ELF-1 (cell line): Measurements from ENCODE around the gene KCNK16.
A peak's percentile ranks its signal among the peaks of the same experiment; 100 is the strongest.

ENCODE experiments used
- DNase-seq: peaks from one replicate; pipeline ENCODE4 v3.0.0-alpha.2; 2016; ENCODE audit warnings: low read depth, low spot score

The KCNK16 gene

DNA sequence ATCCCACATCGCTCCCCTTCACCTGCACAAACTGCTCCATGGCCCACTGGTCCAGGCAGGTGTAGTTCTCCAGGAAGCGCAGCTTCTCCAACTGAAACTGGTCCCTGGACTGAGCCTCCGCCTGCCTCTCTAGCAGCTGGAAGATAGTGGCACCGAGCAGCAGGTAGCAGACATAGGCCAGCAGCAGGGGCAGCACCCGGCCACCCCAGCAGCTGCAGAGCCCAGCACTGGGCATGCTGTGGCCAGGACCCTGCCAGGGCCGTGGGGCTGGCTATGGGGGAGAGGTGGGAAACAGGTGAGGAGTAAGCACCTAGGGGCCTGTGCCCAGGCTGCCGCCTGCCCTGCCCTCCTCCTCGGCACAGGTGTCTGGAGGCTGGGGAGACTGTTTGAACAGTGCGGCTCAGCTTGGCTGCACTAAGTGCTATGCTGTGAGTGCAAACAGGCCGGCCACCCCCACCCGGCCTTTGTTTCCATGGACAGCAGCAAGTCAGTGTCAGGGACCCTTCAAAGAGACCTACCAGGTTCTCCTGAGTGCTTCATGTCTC lies at the start of gene KCNK16:
Gene KCNK16 (minus strand): TSS at position 397 of the 545 bp plus-strand sequence. CDS start 162 bp downstream, at position 235.
- DNase-seq: no peak

DNA sequence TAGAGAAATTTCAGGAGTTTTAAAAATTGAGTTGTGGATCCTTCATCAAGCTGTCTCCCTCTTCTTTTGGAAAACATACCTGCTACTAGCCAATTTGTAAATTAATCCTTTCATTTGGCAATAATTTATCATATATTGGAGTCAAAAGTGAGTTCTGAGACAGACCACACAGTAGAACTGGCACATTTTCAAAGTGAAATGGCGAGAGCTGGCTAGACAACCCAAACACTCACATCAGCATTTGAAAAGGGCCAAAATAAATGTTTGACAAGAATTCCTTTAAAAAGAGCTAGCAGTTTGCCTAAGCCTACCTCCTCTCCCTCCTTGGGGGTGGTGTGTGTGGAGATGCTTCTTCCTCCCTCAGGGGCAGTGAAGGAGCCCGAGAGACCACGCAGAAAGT lies 47.9 kb upstream of the KCNK16 start:
- DNase-seq: no peak

DNA sequence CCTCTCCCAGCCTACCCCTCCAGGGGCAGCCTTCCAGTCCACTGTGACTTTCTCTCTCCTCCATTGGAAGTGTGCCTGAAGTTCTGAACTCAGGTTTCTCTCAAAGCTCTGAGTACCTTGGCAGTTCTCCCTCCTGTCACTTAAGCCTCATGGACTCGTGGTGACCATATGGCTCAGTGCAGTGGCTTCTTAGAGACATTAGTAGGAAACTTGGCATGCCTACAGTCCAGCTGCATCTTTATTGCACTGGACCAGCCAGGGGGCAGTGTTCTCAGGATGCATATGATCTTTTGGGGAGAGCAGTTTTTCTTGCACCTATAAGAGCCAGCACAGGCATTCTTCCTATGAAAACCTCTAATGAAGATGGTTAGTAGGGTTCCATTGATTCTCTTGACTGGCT lies 47.5 kb upstream of the KCNK16 start:
- no peak for DNase-seq

DNA sequence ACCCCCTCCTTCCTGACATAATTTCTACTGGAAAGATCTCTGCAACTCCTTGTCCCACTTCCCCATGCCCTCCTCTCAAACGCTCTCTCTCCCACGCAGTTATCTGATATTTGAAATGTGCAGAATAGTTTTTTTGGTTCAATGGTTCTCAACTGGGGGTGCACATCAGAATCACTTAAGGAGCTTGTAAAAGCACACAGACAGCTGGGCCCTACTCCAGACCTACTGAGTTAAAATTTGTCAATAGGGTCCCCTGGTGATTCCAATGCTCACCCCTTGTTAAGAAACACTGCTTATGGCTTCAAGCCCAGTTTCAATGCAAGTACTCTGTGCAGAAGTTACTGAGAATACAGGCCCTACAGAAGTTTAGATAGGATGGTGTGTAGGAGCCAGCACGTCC lies 45.2 kb upstream of the KCNK16 start:
- no peak for DNase-seq

DNA sequence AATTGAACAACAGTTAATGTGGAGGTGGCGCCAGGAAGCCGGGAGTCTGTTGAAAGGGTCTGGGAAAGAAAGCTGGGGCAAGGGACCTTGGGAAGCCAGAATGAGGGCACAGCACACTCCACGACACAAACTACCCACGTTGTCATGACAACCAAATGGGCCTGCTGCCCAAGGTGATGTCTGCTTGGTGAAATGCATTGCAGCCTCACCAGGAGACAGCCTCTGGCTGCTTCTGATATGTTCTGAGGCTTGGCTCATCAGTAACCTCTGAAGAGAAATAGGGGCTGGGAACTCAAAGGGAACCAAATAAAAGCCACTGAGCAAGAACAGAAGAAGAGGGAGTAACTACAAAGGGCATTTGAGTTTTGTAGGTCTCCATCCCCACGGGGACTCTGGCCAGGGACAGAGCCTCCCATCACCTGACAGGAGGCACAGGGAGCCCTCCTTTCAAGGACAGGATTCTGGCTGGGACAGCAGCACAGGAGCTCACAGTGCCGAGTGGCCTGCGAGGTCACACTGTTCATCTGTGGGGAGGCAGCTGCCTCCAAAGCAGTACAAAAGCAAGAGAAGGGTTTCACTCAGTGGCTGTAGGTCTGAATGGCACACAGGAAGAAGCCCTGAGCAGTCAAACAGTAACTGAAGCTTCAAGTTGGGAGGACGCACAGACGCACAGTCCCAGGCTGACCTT lies 44.6 kb upstream of the KCNK16 start:
- DNase-seq: no peak

DNA sequence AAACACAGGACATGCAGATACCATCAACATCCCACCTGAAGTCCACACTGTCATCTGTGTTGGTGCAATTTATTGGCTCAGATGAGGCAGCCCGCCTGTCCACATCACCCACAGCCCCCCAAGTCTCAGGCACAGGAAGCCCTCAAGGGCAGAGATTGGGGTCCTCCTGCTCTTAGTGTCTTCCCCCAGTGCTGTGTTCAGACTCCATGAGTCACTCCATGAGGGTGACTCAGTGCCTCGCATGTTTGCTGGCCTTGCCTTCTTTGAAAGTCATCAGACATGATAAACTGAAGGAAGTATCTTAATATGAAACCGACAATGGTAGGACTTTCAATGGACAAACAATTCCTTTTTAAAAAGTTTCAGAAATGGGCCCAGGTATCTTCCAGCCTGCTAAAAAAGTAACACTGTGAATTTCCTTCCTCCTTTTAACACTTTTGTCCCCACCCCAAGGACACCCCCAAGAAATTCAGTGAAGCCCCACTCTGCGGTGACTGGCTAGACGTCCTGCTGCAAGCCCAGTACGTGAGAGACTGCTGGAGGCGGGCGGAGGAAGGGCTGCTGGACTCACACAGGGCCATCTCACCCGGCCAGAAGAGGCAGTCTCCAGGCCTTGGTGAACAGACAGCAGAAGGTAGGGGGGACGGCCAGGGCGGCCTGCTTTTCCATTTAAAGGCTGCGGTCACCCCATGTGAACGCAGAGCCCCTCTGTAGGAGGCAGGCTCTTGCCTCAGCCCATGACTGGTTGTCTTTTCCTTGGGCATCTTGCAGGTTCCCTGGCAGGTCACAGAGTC lies 43.0 kb upstream of the KCNK16 start:
- no peak for DNase-seq

DNA sequence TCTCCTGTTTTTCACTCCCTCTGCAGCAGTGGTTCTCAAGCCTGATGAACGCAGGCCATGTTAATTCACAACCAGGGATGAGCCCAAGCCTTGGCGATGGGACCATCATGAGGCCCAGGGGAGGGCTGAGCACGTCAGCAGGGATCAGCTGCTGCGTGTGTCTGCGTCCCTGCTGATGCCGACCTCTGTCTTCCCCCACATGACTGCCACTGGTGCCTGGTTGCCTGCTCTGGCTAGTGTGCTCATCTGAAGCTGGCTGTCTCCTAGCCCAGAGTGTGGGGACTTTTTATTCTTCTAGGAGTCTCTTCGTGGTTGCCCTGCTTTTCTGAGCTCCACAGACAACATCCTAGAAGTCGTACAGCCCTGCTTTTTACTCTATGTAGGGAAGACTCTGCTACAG lies 40.8 kb upstream of the KCNK16 start:
- DNase-seq: no peak

DNA sequence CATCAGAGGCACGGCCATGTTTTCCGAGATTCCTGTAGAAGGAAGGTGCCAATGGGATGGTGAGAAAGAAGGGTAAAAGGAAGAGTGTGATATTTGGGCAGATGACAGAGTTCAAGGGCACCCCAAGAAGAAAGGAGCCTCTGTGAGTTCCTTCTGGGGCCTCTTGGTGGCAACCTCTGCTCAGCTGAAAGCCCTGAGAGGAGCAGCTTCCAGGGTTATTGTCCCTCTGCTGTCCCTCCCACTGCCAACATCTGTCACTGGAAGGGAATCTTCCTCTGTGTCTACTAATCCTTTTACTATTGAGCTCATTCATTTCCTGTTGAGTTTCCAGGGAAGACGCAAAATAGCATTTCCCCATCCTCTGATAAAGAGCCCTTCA lies 40.0 kb upstream of the KCNK16 start:
- DNase-seq: no peak

DNA sequence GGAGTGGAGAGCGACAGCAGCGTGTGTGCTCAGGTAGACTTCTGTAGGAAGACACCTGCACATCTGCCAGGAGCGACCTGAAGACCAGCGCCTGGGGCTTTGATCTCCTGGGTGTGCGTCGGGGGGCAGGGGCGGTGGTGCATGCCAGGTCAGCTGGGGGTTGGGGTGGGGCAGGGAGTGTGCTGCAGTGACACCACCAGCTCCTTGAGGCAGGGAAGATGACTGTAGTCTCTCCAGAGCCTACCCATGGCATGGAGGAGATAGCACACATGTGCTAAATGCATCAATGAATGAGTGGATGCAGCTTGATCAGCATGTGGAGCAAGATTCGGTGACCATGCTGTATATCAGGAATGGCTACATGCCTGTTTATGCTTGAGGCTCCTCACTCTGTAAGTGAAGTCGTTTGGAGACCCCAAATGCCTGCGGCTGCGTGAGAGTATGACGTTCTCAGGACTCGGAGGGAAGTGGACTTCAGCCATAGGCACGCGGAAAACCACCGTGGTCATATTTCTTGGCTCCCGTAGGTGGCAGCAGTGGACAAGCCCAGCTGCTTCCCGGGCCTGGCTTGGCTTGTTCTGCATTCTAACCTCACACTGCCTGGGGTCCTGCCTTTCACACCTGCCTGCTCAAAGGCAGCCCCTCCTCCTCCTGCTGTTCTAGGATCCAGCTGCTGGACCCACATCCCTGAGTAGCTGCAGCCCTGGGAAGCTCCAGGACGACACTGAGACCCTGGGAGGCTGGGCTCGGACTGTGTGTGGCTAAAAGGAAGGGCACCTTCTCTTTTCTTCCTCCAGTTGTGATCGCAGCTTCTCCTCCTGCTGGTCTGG lies 39.4 kb upstream of the KCNK16 start:
- DNase-seq: peak; percentile 90

DNA sequence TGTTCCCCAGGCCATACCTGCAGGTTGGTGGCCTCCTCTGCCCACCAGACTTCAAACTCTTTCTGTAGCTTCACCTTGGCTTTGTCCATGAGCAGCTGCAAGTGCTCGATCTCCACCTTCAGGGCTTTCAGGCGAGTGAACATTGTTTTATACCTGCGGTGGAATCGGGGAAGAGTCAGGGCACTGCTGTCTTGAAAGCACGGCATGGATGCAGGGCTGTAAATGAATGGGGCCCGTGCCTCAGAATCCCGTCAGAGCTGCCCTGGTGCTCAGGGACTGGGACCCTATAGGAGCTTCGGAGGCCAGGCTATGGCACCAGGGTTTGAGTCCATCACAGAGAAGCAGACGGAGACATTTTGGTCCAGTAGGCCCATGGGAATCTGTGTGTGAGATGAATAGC lies 37.9 kb upstream of the KCNK16 start:
- DNase-seq: no peak

DNA sequence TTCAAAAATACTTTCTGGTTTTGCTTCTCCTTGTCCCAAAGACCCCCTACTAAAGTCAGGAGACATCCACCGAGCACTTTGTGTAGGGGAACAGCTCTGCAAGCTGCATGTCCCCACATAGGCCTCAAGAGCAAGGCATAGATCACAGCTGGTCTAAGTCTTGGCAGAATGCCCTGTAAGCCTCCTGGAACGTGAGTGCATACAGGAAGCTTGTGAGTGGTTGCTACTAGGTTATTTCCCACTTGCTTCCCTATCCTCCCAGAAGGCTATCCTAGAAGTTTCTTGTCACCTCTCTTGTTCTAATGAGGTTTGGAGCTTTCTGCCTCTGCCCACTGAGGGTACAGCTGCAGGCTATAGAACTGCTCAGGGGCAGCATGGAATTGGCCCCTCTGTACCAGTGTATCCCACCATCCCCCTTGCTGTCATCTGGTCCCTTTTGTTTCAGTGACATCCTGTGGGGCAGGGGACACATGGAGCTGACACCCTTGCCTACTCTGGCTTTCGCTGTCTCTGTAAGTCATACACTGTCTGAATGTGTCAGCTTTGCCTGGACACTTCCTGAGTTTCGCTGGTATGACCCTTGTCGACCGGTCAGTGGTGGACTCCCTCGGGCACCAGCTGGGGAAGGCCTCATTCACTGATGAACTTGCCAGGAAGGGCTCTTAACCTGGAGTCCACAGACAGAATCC lies 35.6 kb upstream of the KCNK16 start:
- DNase-seq: no peak

DNA sequence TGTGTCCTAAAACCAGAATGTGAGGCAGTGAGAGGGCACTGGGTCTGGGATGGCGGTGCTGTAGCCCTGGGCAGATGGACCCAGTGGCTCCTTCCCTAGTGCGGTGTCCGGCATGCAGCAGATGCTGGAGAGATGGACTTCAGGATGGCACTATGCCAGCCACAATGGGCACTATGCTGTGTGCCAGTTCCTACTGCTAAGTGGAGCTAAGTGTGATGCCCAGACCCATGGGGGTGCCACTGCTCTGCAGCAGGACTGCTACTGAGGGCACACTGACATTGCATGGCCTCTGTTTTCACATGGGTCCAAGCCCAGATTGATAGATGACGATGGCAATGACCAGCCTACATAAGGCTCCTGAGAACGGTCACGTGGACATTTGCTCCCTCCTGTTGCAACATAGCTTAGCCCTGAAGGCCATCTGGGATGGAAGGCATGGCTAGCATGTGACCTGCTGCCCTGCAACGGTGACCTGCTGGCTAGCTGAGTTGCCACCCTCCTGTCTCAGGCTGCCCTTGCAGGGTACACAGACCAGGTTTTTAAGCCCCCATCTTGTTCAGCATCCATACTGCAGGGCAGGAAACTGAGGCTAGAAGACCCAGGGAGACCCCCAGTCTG lies 31.3 kb upstream of the KCNK16 start:
- DNase-seq: no peak

DNA sequence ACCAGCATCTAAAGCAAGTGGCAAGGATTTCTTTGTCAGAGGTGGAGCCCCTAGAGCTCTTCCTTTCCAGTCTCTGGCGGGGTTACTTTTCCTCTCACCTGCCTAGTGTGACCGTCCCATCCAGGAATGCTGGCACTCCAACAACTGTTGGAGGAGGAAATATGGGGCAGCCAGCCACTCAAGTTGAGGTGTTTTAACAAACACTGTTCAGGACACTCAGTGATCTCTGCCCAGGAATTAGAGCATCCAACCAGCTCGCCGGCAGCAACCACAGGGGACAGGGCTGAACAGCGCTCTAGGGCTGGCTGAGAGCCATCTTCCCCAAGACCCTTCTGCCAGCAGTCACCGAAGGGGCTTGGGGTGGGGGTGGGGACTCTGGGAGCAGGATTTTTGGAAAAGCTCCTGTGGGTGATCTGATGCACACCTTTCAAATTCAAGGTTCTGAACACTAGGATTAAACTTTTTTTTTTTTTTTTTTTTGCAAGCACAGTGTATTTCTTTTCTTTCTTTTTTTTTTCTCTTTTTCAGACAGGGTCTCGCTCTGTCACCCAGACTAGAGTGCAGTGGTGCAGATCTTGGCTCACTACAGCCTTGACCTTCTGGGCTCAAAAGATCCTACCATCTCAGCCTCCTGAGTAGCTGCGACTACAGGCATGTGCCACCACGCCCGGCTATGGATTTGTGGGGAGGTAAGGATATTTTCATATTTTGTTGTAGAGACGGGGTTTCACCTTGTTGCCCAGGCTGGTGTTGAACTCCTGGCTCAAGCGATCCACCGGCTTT lies 28.4 kb upstream of the KCNK16 start:
- DNase-seq: no peak

DNA sequence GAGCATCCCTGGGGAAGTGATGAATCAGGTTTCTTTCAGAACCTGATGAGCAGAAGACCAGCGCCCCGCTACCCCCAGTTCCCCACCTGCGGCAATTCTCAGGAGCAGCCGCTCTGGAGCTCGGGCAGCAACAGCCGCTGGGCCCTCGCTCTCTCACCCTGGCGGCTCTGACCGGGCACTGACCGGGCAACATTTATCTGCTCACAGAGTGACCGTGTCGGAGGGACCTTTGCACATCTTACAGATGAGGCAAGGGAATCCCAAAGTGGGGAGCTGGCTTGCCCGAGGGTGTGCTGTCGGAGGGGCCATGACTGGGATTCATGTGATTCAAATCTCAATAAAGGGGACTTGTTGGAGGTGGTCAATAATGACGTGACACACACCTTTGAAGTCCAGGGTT lies 26.2 kb upstream of the KCNK16 start:
- no peak for DNase-seq

DNA sequence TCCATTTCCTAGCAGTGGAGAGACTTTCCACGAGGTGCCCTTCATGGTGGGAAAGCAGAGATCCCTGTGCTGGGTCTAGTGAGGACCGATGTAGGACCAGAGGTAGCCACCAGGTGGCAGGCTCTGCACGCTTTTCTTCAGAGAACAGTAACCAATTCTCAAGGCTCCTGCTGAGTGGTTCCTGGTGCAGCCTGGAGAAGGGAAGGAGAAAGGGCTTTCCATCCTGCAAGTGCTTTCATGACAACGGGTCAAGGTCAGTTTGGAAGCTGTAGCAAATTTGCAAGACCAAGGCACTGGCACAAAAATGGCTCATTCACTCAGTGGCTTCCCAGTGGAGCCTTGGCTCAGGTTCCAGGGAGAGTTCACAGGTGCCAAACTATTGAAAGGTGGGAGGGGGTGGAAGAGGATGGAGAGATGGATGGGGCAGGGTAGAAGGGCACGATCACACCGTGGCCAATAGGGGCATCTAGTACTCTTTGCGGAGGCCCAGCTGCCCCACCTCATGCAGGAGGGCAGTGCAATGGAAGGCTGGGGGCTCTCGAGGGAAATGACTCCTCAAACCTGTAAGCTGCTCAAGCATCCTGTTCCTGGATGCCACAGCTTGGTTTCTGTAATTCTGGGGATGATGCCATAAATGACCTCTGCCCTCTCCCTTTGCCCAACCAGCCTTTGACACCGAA lies 25.5 kb upstream of the KCNK16 start:
- peak; percentile 82 for DNase-seq

DNA sequence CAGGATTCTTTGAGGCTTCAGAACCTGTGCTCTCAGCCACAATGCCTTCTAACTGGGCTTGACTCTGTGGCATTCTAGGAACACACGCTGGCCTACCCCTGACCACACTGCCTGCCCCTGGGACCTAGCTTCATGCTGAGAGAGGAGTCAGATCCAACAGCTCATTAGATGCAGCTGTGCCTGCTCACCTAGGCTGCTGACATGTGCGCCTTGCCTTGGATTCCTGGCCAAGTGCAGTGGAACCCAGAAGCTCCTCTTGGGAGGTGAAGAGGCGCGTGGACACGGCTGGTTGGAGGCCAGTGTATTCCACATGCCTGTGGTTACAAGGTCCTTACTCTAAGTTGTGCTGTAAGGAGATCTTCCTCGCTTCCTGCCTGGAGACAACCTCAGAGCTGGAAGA lies 24.7 kb upstream of the KCNK16 start:
- no peak for DNase-seq

DNA sequence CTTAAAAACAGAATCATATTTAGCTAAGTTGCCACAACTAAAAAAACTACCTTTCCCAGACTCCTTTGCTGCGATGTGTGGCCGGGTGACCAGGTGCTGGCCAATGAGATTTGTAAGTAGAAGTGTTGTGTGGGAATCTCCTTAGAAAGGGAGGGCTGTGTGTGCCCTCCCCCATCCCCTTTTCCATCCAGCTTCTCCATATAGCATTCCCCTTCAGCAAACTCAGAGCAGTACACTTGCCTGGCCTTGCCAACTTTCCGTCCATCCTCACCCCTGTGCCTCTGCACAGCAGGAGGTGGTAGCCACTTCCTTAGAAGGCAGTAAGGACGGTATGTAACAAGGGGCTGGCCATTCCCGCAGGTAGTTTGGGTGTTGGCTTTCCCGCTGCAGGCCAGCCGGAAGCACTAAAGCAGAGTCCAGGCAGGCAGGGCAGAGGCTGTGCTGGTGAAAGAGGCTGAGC lies 22.3 kb upstream of the KCNK16 start:
- DNase-seq: peak; percentile 56

DNA sequence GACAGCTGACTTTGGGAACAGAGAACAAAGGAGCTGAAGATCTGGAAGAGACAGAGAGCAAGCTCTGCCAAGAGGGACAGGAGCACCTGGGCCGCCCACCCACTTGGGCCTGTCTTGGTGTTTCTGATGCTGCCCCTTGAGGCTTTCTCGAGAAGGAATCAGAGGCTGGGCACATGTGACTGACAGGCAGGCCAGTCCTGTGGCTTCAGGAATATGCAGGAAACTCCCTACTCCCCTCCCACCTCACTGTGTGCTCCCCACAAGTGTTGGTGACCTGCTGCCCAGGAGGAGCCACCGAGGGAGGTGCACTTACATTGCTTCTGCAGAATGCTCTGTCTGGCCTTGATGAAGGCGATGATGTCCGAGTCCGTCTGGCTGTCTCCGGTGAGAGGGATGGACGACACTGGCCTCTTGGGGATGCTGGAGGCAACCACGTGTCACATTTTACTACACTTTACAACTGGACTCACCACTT lies 20.9 kb upstream of the KCNK16 start:
- no peak for DNase-seq

DNA sequence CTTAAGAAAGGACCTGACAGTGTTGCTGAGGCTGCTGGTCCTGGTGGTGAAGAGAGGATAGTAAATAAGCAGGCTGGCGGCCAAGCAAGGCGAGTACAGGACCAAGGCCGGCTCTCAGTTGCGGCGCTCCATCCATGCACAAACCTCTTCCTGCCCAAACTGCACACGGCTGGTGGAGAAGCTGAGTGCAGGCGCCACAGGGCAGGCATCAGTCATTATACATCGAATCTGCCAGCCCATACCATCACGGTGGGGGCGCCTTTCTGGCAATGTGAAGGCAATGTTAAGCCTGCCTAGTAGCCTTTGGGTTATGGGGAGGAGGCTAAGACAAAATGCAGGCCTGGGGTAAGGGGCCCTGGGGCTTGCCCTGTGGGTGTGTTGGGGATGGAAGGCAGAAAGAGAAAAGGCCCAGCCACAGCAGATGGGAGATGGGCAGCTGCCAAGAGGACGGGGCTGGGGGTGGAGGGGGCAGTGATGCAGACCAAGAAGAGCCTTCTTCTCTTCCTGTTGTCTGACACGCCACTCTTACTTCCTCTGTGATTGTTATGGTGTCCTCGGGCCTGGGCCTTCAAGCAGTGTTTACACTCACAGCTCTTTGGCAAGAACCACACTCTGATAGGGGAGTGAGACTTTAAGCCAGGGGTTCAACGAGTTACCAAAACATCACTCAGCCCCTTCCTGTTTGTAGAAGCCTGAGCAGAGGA lies 20.3 kb upstream of the KCNK16 start:
- DNase-seq: no peak
